Large intestine (tissue), 3 donors: ENCODE measurements around the gene FAM163A. TPM values are rescaled to one million over a fixed set of nuclear protein-coding genes. Genes with fewer than 3 reads are reported as not detected.

Experiments
- DNase-seq, 2 donors: peaks; one replicate each; pipeline versions ENCODE4 v3.0.0 to v3.0.0-alpha.2; 2013
- H3K27ac ChIP-seq: one replicate; pipeline ENCODE4 v1.5.1; 2013; ENCODE audit warnings: low read length
- H3K27me3 ChIP-seq: 2 replicates; pipeline ENCODE4 v1.6.1; 2013; ENCODE audit warnings: low read length; ENCODE audit not compliant: control insufficient read depth, insufficient read depth
- H3K36me3 ChIP-seq: 2 replicates; pipeline ENCODE4 v1.6.1; 2013; ENCODE audit warnings: low read length; ENCODE audit not compliant: control insufficient read depth, insufficient read depth
- H3K4me1 ChIP-seq: one replicate; pipeline ENCODE4 v1.6.1; 2013; ENCODE audit warnings: low read length; ENCODE audit not compliant: control insufficient read depth, insufficient read depth
- H3K4me3 ChIP-seq: one replicate; pipeline ENCODE4 v1.5.1; 2013; ENCODE audit warnings: low read length
- H3K9me3 ChIP-seq: one replicate; pipeline ENCODE4 v1.6.1; 2013; ENCODE audit warnings: mild to moderate bottlenecking, low read depth, low read length, moderate library complexity; ENCODE audit not compliant: control insufficient read depth
- WGBS: methylation state at CpG from one replicate; pipeline ENCODE4 v1.1.5; 2013; ENCODE audit warnings: low lambda C conversion rate; ENCODE audit not compliant: insufficient coverage; 5-methylcytosine and 5-hydroxymethylcytosine counted together
- polyA plus RNA-seq: library from polyadenylated mRNA; unstranded; fragments of 120-200 nt; gene quantifications from one replicate; pipeline ENCODE4 v1.2.1, GENCODE V29; 2013

FAM163A gene
- polyA plus RNA-seq, 1 donor: 5.5 TPM

- Histone ChIP-seq H3K27ac (no peak overlapping the region), H3K9me3 (no peaks in the 10 kb centered on the region), H3K27me3 (peaks cover 34% of the 10 kb centered on the region), H3K36me3 (no peaks in the 10 kb centered on the region), H3K4me1 (no peaks in the 10 kb centered on the region), H3K4me3 (no peak overlapping the region)
- 80% methylated on average over 3 of the region's 4 CpGs for WGBS
- DNase-seq: no peak
Observed at GRCh38 chr1:179748772-179749171, 5.7 kb downstream of the FAM163A start.

- Histone ChIP-seq H3K9me3 (no peaks in the 10 kb centered on the region), H3K27ac (no peak overlapping the region), H3K4me1 (no peaks in the 10 kb centered on the region), H3K36me3 (no peaks in the 10 kb centered on the region), H3K4me3 (no peak overlapping the region), H3K27me3 (peaks cover 15% of the 10 kb centered on the region)
- no peak for DNase-seq
- no CpG with 5 or more reads among the region's 1 CpG for WGBS
Observed at GRCh38 chr1:179750630-179751029, 7.5 kb downstream of the FAM163A start.

GRCh38 chr1:179753061-179753460, 10.0 kb downstream of the FAM163A start:
- Histone ChIP-seq H3K4me1 (no peaks in the 10 kb centered on the region), H3K9me3 (no peaks in the 10 kb centered on the region), H3K27me3 (peaks cover 7% of the 10 kb centered on the region), H3K36me3 (no peaks in the 10 kb centered on the region), H3K4me3 (no peak overlapping the region), H3K27ac (no peak overlapping the region)
- DNase-seq: no peak

- no peaks in the 10 kb centered on the region for H3K36me3 ChIP-seq
- peak in 1 of 2 donors; percentile 10 for DNase-seq
- peaks cover 2% of the 10 kb centered on the region for H3K27me3 ChIP-seq
- H3K4me3 ChIP-seq: no peak overlapping the region
- no peaks in the 10 kb centered on the region for H3K4me1 ChIP-seq
- H3K27ac ChIP-seq: no peak overlapping the region
- 92% methylated on average over 3 of the region's 4 CpGs for WGBS
- H3K9me3 ChIP-seq: no peaks in the 10 kb centered on the region
Observed at GRCh38 chr1:179754041-179754624, 11.0 kb downstream of the FAM163A start.

GRCh38 chr1:179757933-179758332, 14.8 kb downstream of the FAM163A start:
- Histone ChIP-seq H3K4me1 (no peaks in the 10 kb centered on the region), H3K36me3 (no peaks in the 10 kb centered on the region), H3K27ac (no peak overlapping the region), H3K4me3 (no peak overlapping the region), H3K27me3 (peaks cover 4% of the 10 kb centered on the region), H3K9me3 (no peaks in the 10 kb centered on the region)
- DNase-seq: no peak
- 100% methylated on average over 1 of the region's 4 CpGs for WGBS

GRCh38 chr1:179760521-179760920, 17.4 kb downstream of the FAM163A start:
- no peak overlapping the region for H3K27ac ChIP-seq
- no peaks in the 10 kb centered on the region for H3K9me3 ChIP-seq
- 86% methylated on average over 1 of the region's 2 CpGs for WGBS
- H3K36me3 ChIP-seq: no peaks in the 10 kb centered on the region
- H3K4me1 ChIP-seq: no peaks in the 10 kb centered on the region
- DNase-seq: no peak
- no peak overlapping the region for H3K4me3 ChIP-seq
- H3K27me3 ChIP-seq: peaks cover 9% of the 10 kb centered on the region

- Histone ChIP-seq H3K4me3 (no peak overlapping the region), H3K9me3 (no peaks in the 10 kb centered on the region), H3K36me3 (no peaks in the 10 kb centered on the region), H3K27ac (no peak overlapping the region), H3K27me3 (peaks cover 9% of the 10 kb centered on the region), H3K4me1 (no peaks in the 10 kb centered on the region)
- no CpG with 5 or more reads among the region's 8 CpGs for WGBS
- DNase-seq: no peak
Observed at GRCh38 chr1:179761296-179761695, 18.2 kb downstream of the FAM163A start.

- 75% methylated on average over 2 of the region's 6 CpGs for WGBS
- no peak overlapping the region for H3K27ac ChIP-seq
Observed at GRCh38 chr1:179761846-179762640, 19.0 kb downstream of the FAM163A start.

GRCh38 chr1:179767177-179767581, 24.1 kb downstream of the FAM163A start:
- H3K27ac ChIP-seq: no peak overlapping the region
- H3K4me1 ChIP-seq: no peaks in the 10 kb centered on the region
- WGBS: 83% methylated on average over 1 of the region's 5 CpGs
- H3K4me3 ChIP-seq: no peak overlapping the region
- H3K27me3 ChIP-seq: peaks cover 5% of the 10 kb centered on the region
- H3K36me3 ChIP-seq: no peaks in the 10 kb centered on the region
- no peak for DNase-seq
- no peaks in the 10 kb centered on the region for H3K9me3 ChIP-seq

More at GRCh38 chr1:179761846-179762640, 19.0 kb downstream of the FAM163A start:
- no peaks in the 10 kb centered on the region for H3K4me1 ChIP-seq
- H3K27me3 ChIP-seq: peaks cover 7% of the 10 kb centered on the region
- no peaks in the 10 kb centered on the region for H3K9me3 ChIP-seq
- no peaks in the 10 kb centered on the region for H3K36me3 ChIP-seq
- DNase-seq: no peak
- no peak overlapping the region for H3K4me3 ChIP-seq

- Histone ChIP-seq H3K27me3 (peaks cover 5% of the 10 kb centered on the region), H3K4me3 (no peak overlapping the region), H3K36me3 (no peaks in the 10 kb centered on the region), H3K9me3 (no peaks in the 10 kb centered on the region), H3K27ac (no peak overlapping the region), H3K4me1 (no peaks in the 10 kb centered on the region)
- no peak for DNase-seq
- WGBS: 80% methylated on average over 1 of the region's 2 CpGs
Observed at GRCh38 chr1:179767996-179768395, 24.9 kb downstream of the FAM163A start.
